ENCODE data around the gene ARHGAP29.

The ARHGAP29 gene

GRCh38 chr1:94237291-94238226 is at the start of gene ARHGAP29:
Gene ARHGAP29, minus strand, starts transcription at chr1:94237584. Its CDS starts 5,973 bp downstream, at chr1:94231611.
- no peak for DNase-seq

- no peak for DNase-seq
Observed at GRCh38 chr1:94286864-94287437, 49.6 kb upstream of the ARHGAP29 start.

- no peak for DNase-seq
Observed at GRCh38 chr1:94285031-94285654, 47.8 kb upstream of the ARHGAP29 start.

- no peak for DNase-seq
Observed at GRCh38 chr1:94284476-94284875, 47.1 kb upstream of the ARHGAP29 start.

- DNase-seq: no peak
Observed at GRCh38 chr1:94283462-94283861, 46.1 kb upstream of the ARHGAP29 start.

- DNase-seq: no peak
Observed at GRCh38 chr1:94282143-94282711, 44.8 kb upstream of the ARHGAP29 start.

- no peak for DNase-seq
Observed at GRCh38 chr1:94281361-94282142, 44.2 kb upstream of the ARHGAP29 start.

- DNase-seq: no peak
Observed at GRCh38 chr1:94280541-94280940, 43.2 kb upstream of the ARHGAP29 start.

- DNase-seq: no peak
Observed at GRCh38 chr1:94279462-94279861, 42.1 kb upstream of the ARHGAP29 start.

- no peak for DNase-seq
Observed at GRCh38 chr1:94279038-94279437, 41.7 kb upstream of the ARHGAP29 start.

- DNase-seq: no peak
Observed at GRCh38 chr1:94276988-94277434, 39.6 kb upstream of the ARHGAP29 start.

- no peak for DNase-seq
Observed at GRCh38 chr1:94275083-94275482, 37.7 kb upstream of the ARHGAP29 start.

- DNase-seq: no peak
Observed at GRCh38 chr1:94274561-94274960, 37.2 kb upstream of the ARHGAP29 start.

GRCh38 chr1:94273111-94273510 is 35.7 kb upstream of the ARHGAP29 start:
- DNase-seq: no peak

- DNase-seq: no peak
Observed at GRCh38 chr1:94272388-94272787, 35.0 kb upstream of the ARHGAP29 start.

- DNase-seq: no peak
Observed at GRCh38 chr1:94271373-94271772, 34.0 kb upstream of the ARHGAP29 start.

- no peak for DNase-seq
Observed at GRCh38 chr1:94270801-94271203, 33.4 kb upstream of the ARHGAP29 start.

- no peak for DNase-seq
Observed at GRCh38 chr1:94269921-94270320, 32.5 kb upstream of the ARHGAP29 start.

- DNase-seq: no peak
Observed at GRCh38 chr1:94265906-94266305, 28.5 kb upstream of the ARHGAP29 start.

GRCh38 chr1:94265011-94265422 is 27.6 kb upstream of the ARHGAP29 start:
- DNase-seq: no peak

GRCh38 chr1:94260635-94261387 is 23.4 kb upstream of the ARHGAP29 start:
- no peak for DNase-seq
